ENCODE results near the gene PCDHGC4.

The PCDHGC4 gene

DNA sequence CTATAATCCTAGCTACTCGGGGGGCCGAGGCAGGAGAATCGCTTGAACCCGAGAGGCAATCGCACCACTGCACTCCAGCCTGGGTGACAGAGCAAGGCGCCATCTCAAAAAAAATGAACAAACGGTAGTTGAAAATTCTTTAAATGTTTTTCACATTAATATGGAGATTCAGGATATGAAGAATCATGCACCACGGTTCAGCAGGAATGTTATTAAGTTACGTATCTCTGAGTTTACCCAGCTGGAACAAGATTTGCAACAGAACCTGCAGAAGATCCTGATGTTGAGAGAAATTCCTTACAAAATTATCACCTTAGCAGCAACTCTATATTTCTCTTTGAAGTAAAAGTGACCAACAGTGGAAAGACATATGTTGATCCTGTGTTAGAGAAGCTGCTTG lies 44.5 kb upstream of the PCDHGC4 start:
- Histone ChIP-seq H2AFZ (ENCODE audit: low read length) (no peak overlapping the region), H3K27me3 (ENCODE audit: insufficient read depth, low read length) (no peaks in the 10 kb centered on the region), H3K9me2 (ENCODE audit: low read depth, low read length) (no peaks in the 10 kb centered on the region), H3F3A (ENCODE audit: insufficient read depth, low read length) (no peaks in the 10 kb centered on the region), H3K4me2 (ENCODE audit: low read length) (no peak overlapping the region), H3K9me3 (ENCODE audit: low read length) (peaks cover 6% of the 10 kb centered on the region; the same call in 1 of the 2 replicates), H3K36me3 (ENCODE audit: insufficient read depth, low read length) (no peaks in the 10 kb centered on the region), H3K79me2 (ENCODE audit: insufficient read depth, low read length) (no peaks in the 10 kb centered on the region), H3K4me3 (ENCODE audit: low read depth, low read length, poor library complexity, severe bottlenecking) (no peak overlapping the region), H4K20me1 (ENCODE audit: insufficient read depth, low read length) (no peaks in the 10 kb centered on the region), H3K27ac (ENCODE audit: low read depth, low read length, poor library complexity, severe bottlenecking) (no peak overlapping the region), H3K9ac (ENCODE audit: low read length) (no peak overlapping the region), H3K4me1 (ENCODE audit: insufficient read depth, low read length, severe bottlenecking) (no peaks in the 10 kb centered on the region)
- TF ChIP-seq CTCF (IDR thresholded peaks at IDR 0.05; ENCODE audit: low read length): no peak
- TF ChIP-seq EZH2 (IDR thresholded peaks at IDR 0.05; ENCODE audit: borderline replicate concordance, low read length): no peak

DNA sequence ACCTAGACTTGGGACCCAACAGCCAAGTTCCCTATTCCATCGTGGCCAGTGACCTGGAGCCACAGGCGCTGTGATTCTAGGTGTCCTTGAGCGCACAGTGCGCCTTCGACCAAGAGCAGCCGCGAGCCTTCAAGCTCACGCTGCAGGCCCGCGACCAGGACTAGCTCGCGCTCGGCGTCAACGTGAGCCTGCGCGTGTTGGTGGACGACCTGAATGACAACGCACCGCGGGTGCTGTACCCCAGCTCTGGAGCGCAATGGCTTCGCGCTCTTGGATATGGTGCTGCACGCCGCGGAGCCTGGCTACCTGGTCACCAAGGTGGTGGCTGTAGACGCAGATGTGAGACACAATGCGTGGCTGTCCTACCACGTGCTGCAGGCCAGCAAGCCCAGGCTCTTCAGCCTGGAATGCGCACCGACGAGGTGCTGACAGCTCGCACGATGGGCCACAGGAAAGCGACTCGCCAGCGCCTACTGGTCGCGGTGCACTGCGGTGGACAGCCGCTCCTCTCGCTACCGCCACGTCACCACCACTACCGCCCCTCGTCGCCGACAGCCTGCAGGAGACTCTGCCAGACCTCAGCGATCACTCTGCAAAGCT lies 43.2 kb upstream of the PCDHGC4 start:
- Histone ChIP-seq H3K4me1 (ENCODE audit: insufficient read depth, low read length, severe bottlenecking) (no peaks in the 10 kb centered on the region), H3K36me3 (ENCODE audit: insufficient read depth, low read length) (no peaks in the 10 kb centered on the region), H3F3A (ENCODE audit: insufficient read depth, low read length) (no peaks in the 10 kb centered on the region), H4K20me1 (ENCODE audit: insufficient read depth, low read length) (no peaks in the 10 kb centered on the region), H3K27me3 (ENCODE audit: insufficient read depth, low read length) (no peaks in the 10 kb centered on the region), H3K9me3 (ENCODE audit: low read length) (no peaks in the 10 kb centered on the region), H3K79me2 (ENCODE audit: insufficient read depth, low read length) (no peaks in the 10 kb centered on the region), H3K4me3 (ENCODE audit: low read depth, low read length, poor library complexity, severe bottlenecking) (no peak overlapping the region), H2AFZ (ENCODE audit: low read length) (no peak overlapping the region), H3K9ac (ENCODE audit: low read length) (no peak overlapping the region), H3K4me2 (ENCODE audit: low read length) (no peak overlapping the region), H3K9me2 (ENCODE audit: low read depth, low read length) (no peaks in the 10 kb centered on the region), H3K27ac (ENCODE audit: low read depth, low read length, poor library complexity, severe bottlenecking) (no peak overlapping the region)
- no peak for TF ChIP-seq CTCF (IDR thresholded peaks at IDR 0.05; ENCODE audit: low read length)
- no peak for TF ChIP-seq EZH2 (IDR thresholded peaks at IDR 0.05; ENCODE audit: borderline replicate concordance, low read length)

- H3K27ac ChIP-seq (ENCODE audit: low read depth, low read length, poor library complexity, severe bottlenecking): no peak overlapping the region
- no peak overlapping the region for H3K9ac ChIP-seq (ENCODE audit: low read length)
- TF ChIP-seq EZH2 (IDR thresholded peaks at IDR 0.05; ENCODE audit: borderline replicate concordance, low read length) (no peak), CTCF (IDR thresholded peaks at IDR 0.05; ENCODE audit: low read length) (no peak)
Measured at GRCh38 chr5:141465351-141465750, 19.5 kb upstream of the PCDHGC4 start.

More at GRCh38 chr5:141465351-141465750, 19.5 kb upstream of the PCDHGC4 start:
- Histone ChIP-seq H3F3A (ENCODE audit: insufficient read depth, low read length) (no peaks in the 10 kb centered on the region), H3K27me3 (ENCODE audit: insufficient read depth, low read length) (no peaks in the 10 kb centered on the region), H3K4me2 (ENCODE audit: low read length) (no peak overlapping the region), H3K4me1 (ENCODE audit: insufficient read depth, low read length, severe bottlenecking) (no peaks in the 10 kb centered on the region), H3K79me2 (ENCODE audit: insufficient read depth, low read length) (no peaks in the 10 kb centered on the region), H4K20me1 (ENCODE audit: insufficient read depth, low read length) (no peaks in the 10 kb centered on the region), H2AFZ (ENCODE audit: low read length) (no peak overlapping the region), H3K9me2 (ENCODE audit: low read depth, low read length) (no peaks in the 10 kb centered on the region), H3K36me3 (ENCODE audit: insufficient read depth, low read length) (no peaks in the 10 kb centered on the region), H3K4me3 (ENCODE audit: low read depth, low read length, poor library complexity, severe bottlenecking) (no peak overlapping the region), H3K9me3 (ENCODE audit: low read length) (no peaks in the 10 kb centered on the region)

Data from OCI-LY1 (cell line).